ENCODE measurements around the gene TAF11L4. TPM values are rescaled to one million over a fixed set of nuclear protein-coding genes. Genes with fewer than 3 reads are reported as not detected.
"Not testable (repeated sequence)": the region's sequence is repeated elsewhere in the genome, so short reads cannot be mapped to it uniquely, and the experiment has no call there.

The TAF11L4 gene
- polyA plus RNA-seq (ENCODE audit: insufficient read length in 10 of 10): not detected
- long read RNA-seq, donor 1: 0 reads
- long read RNA-seq, donor 2: 0 reads
- long read RNA-seq, donor 3: 0 reads
- long read RNA-seq, donor 4: 0 reads
- long read RNA-seq, donor 5: 0 reads
- long read RNA-seq, donor 6: 0 reads
- long read RNA-seq, donor 7: 0 reads
- long read RNA-seq, donor 8: 0 reads
- long read RNA-seq, donor 9: 0 reads

- not testable (repeated sequence) for DNase-seq
Observed at GRCh38 chr5:17521501-17521900, at the start of gene TAF11L4. TSS of gene TAF11L4 (plus strand) at chr5:17521801.

- not testable (repeated sequence) for DNase-seq
Observed at GRCh38 chr5:17475064-17475463, 46.5 kb upstream of the TAF11L4 start.

- DNase-seq: no peak
Observed at GRCh38 chr5:17477043-17477442, 44.6 kb upstream of the TAF11L4 start.

GRCh38 chr5:17477573-17478265, 43.9 kb upstream of the TAF11L4 start:
- no peak for DNase-seq

GRCh38 chr5:17481378-17481777, 40.2 kb upstream of the TAF11L4 start:
- DNase-seq: no peak

GRCh38 chr5:17482790-17483189, 38.8 kb upstream of the TAF11L4 start:
- DNase-seq: no peak

- not testable (repeated sequence) for DNase-seq
Observed at GRCh38 chr5:17486464-17487173, 35.0 kb upstream of the TAF11L4 start.

- DNase-seq: no peak
Observed at GRCh38 chr5:17487174-17487512, 34.5 kb upstream of the TAF11L4 start.

GRCh38 chr5:17491257-17491656, 30.3 kb upstream of the TAF11L4 start:
- DNase-seq: not testable (repeated sequence)

- no peak for DNase-seq
Observed at GRCh38 chr5:17492770-17493169, 28.8 kb upstream of the TAF11L4 start.

GRCh38 chr5:17497446-17497845, 24.2 kb upstream of the TAF11L4 start:
- no peak for DNase-seq

- DNase-seq: not testable (repeated sequence)
Observed at GRCh38 chr5:17497931-17498330, 23.7 kb upstream of the TAF11L4 start, which contains the start of gene TAF11L2. TSS of gene TAF11L2 (plus strand) at chr5:17498231.

- no peak for DNase-seq
Observed at GRCh38 chr5:17511775-17512325, 9.8 kb upstream of the TAF11L4 start.

GRCh38 chr5:17517526-17517925, 4.1 kb upstream of the TAF11L4 start:
- DNase-seq: not testable (repeated sequence)

GRCh38 chr5:17518067-17518466, 3.5 kb upstream of the TAF11L4 start, which contains the start of gene TAF11L3:
TSS of gene TAF11L3 (plus strand) at chr5:17518367.
- DNase-seq: not testable (repeated sequence)

GRCh38 chr5:17519508-17519907, 2.1 kb upstream of the TAF11L4 start:
- not testable (repeated sequence) for DNase-seq

GRCh38 chr5:17524935-17525334, 3.3 kb downstream of the TAF11L4 start, which contains the start of gene TAF11L5:
TSS of gene TAF11L5 (plus strand) at chr5:17525235.
- DNase-seq: not testable (repeated sequence)

- DNase-seq: peak in 1 of 3 donors; percentile 2
Observed at GRCh38 chr5:17526504-17526903, 4.9 kb downstream of the TAF11L4 start.

- DNase-seq: not testable (repeated sequence)
Observed at GRCh38 chr5:17528369-17528768, 6.8 kb downstream of the TAF11L4 start, which contains the start of gene TAF11L6. TSS of gene TAF11L6 (plus strand) at chr5:17528669.
